NCI-H69 (cell line): ENCODE measurements around the gene TOP2A.

Source experiments
- DNase-seq: peaks from one replicate; lab custom pipeline; 2025; lab: John Stamatoyannopoulos, UW

Gene TOP2A

GRCh38 chr17:40417609-40418427, at the start of gene TOP2A:
Gene TOP2A, minus strand, starts transcription at chr17:40417896. Its CDS starts 105 bp downstream, at chr17:40417791.
- peak; percentile 100 for DNase-seq

- DNase-seq = no peak
These were observed 49.7 kb upstream of the TOP2A start for GRCh38 chr17:40467281-40467867.

GRCh38 chr17:40466298-40466971, 48.7 kb upstream of the TOP2A start:
- no peak for DNase-seq

- DNase-seq = no peak
These were observed 46.7 kb upstream of the TOP2A start for GRCh38 chr17:40464392-40464855.

GRCh38 chr17:40463122-40463550, 45.4 kb upstream of the TOP2A start:
- DNase-seq = no peak

GRCh38 chr17:40462343-40463121, 44.8 kb upstream of the TOP2A start:
- DNase-seq = no peak

- DNase-seq = no peak
These were observed 44.1 kb upstream of the TOP2A start for GRCh38 chr17:40461732-40462342.

- DNase-seq = peak; percentile 46
These were observed 43.5 kb upstream of the TOP2A start for GRCh38 chr17:40460968-40461731.

GRCh38 chr17:40460604-40460967, 42.9 kb upstream of the TOP2A start:
- peak; percentile 77 for DNase-seq

- DNase-seq = no peak
These were observed 42.2 kb upstream of the TOP2A start for GRCh38 chr17:40459636-40460603.

GRCh38 chr17:40458851-40459482, 41.3 kb upstream of the TOP2A start:
- DNase-seq = no peak

GRCh38 chr17:40457964-40458791, 40.5 kb upstream of the TOP2A start:
- DNase-seq = peak; percentile 77

GRCh38 chr17:40457369-40457768, 39.7 kb upstream of the TOP2A start:
- no peak for DNase-seq

- no peak for DNase-seq
These were observed 38.8 kb upstream of the TOP2A start for GRCh38 chr17:40456396-40456951.

- DNase-seq = peak; percentile 66
These were observed 36.9 kb upstream of the TOP2A start for GRCh38 chr17:40454613-40454995.

GRCh38 chr17:40453881-40454612, 36.4 kb upstream of the TOP2A start:
- DNase-seq = no peak

- DNase-seq = no peak
These were observed 35.3 kb upstream of the TOP2A start for GRCh38 chr17:40452921-40453378.
